HG03558 (cell line): Measurements from ENCODE around the gene FBXO3.
A peak's percentile ranks its signal among the peaks of the same experiment; 100 is the strongest.

Experiments used
- ATAC-seq: cut with Tn5 transposase; IDR thresholded peaks from one replicate; pipeline ENCODE4 v1.9.1; 2021; ENCODE audit warnings: moderate number of reproducible peaks; ENCODE audit not compliant: unreplicated experiment; ENCODE audit errors: extremely low read depth

The FBXO3 gene

GRCh38 chr11:33706546-33706945 is 67.8 kb downstream of the FBXO3 start:
- no peak for ATAC-seq

DNA sequence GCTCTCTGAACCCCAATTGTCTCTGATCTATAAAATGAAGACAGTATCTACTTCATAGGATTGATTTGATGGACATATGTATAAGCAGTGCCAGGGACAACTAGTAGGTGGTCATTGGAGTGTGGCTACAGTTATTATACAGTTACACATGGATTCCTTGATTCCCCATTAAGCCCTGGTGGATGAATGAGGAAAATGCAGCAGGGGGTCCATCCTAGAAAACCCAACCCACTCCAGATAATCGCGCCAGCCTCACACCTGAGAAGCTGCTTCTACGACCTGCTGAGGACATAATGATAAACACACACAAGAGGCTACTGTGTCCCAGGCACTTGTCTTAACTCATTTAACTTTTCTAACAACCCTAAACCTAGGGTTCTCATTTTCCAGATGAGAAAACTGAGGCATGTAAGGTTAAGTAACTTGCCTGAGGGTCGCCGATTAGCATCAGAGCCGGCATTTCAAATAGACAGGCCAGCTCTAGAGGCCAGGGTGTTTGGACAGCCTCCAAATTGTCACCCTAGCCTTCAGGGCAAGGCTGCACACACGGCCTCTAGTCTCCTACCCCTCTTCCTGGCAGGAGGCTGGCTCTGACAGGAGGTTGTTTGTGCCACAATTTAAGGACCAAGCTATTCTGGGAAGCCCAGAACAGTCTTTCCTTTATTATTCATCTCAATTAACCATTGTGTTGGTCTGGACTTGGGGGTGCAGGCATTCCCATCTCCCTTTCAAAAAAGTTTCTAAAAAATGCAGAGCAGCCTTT is 69.9 kb downstream of the FBXO3 start:
- no peak for ATAC-seq

GRCh38 chr11:33703788-33704187 is 70.5 kb downstream of the FBXO3 start:
- no peak for ATAC-seq

GRCh38 chr11:33703234-33703633 is 71.1 kb downstream of the FBXO3 start:
- ATAC-seq: no peak

GRCh38 chr11:33701302-33702230 is 72.8 kb downstream of the FBXO3 start:
- no peak for ATAC-seq

GRCh38 chr11:33700502-33701271 is 73.6 kb downstream of the FBXO3 start, which contains the start of gene C11orf91:
Gene C11orf91, minus strand, starts transcription at chr11:33700826. Its CDS starts 86 bp downstream, at chr11:33700740.
- peak; percentile 58 for ATAC-seq

DNA sequence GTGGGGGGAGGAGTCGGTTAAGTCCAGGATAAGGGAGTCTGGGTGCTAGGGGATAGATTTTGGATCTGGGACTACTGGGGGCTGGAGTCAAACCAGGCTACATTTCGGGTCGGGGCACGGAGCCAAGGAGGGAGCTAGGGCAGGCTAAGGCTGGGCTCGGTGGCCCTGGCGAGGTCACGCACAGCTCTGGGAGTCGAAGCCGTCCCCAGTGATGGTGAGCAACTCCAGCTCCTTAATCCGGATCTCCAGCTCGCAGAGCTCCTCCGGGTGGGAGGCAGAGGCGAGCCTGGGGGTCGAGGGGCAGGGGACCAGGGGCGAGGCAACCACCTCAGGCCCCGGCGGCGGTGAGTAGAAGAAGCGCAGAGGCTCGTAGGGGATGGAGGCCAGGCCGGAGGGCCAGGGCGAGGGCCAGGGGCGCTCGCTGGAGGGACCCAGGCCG is 74.2 kb downstream of the FBXO3 start:
- ATAC-seq: no peak

GRCh38 chr11:33699515-33700062 is 74.7 kb downstream of the FBXO3 start:
- ATAC-seq: no peak

DNA sequence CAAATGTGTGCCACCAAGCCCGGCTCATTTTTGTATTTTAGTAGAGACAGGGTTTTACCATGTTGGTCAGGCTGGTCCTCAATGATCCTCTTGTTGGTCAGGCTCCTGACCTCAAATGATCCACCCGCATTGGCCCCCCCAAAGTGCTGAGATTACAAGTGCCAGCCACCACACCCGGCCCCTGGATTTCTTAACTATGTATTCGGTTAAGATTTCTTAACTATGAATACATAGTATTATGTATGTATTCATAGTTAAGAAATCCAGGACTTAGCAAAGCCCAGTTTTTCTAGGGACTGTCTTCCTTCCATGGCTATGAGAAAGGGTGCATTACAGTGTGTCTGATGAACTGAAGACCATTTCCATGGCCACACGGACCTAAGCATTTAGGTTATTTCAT is 75.4 kb downstream of the FBXO3 start:
- no peak for ATAC-seq

- ATAC-seq: no peak
Measured at GRCh38 chr11:33697997-33698396, 76.3 kb downstream of the FBXO3 start.

DNA sequence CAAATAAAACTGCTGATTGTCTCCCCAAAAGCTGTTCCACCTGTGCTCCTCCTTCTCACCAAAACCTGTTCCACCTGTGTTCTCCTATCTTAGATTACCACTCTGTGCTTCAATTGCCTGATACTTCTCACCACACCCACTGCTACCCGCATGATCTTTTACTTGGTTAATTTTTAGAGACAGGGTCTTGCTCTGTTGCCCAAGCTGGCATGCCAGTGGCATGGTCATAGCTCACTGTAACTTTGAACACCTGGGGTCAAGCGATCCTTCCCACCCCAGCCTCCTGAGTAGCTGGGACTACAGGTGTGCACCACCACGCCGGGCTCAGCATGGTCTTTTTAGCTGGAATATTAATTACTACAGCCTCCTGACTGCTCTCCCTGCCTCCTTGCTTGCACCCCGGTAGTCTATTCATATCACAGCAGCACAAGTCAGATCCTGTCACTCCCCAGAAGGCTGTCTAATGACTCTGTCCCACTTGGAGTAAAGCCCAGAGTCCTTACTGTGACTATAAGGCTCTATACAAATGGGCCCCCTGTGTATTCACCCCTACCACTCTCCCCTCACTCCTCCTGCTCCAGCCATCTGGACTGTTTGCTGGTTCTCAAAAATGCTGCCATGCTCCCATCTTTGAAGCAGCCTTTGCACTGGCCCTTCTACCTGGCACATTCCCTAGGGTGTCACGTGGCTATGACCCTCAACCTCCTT is 77.2 kb downstream of the FBXO3 start:
- ATAC-seq: no peak

- no peak for ATAC-seq
Measured at GRCh38 chr11:33696411-33696810, 77.9 kb downstream of the FBXO3 start.

- no peak for ATAC-seq
Measured at GRCh38 chr11:33695051-33695566, 79.2 kb downstream of the FBXO3 start.

DNA sequence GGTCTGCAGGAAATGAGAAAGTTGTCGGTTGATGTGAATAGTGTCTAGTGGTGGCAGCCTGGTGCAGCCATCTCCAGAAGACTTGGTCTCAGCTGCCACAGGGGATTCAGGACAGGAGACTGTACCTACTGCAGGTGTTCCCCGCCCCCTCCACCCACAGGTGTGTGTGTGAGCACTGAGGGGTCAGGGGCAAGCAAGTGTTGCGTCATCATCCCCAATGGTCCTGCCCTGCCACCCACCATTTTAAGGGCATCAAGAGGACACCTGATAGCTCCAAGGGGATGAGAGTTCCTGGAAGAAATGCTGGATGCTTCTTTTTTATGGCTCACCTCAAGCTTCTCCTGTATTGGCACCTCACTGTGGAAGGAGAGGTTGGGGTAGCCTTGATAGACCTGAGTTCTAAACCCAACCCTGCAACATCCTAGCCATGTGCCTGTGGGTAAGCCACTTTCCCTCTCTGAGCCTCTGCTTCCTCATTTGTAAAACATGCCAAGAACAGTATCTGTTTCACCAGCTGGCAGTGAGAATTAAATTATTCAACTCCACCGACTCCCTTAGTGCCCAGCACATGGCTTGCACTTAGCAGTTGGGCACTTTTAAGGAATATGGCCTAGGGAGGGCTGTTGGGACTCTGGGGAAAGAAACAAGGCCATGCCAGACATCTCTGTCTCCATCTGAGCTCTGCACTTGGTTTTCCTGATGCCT is 79.8 kb downstream of the FBXO3 start:
- no peak for ATAC-seq

GRCh38 chr11:33692541-33692940 is 81.8 kb downstream of the FBXO3 start:
- ATAC-seq: no peak

GRCh38 chr11:33692013-33692504 is 82.3 kb downstream of the FBXO3 start:
- no peak for ATAC-seq

GRCh38 chr11:33691066-33691864 is 83.1 kb downstream of the FBXO3 start:
- ATAC-seq: no peak
